ENCODE results near the gene DUSP15.
"Not testable (repeated sequence)": the region's sequence is repeated elsewhere in the genome, so short reads cannot be mapped to it uniquely, and the experiment has no call there.

Gene DUSP15

DNA sequence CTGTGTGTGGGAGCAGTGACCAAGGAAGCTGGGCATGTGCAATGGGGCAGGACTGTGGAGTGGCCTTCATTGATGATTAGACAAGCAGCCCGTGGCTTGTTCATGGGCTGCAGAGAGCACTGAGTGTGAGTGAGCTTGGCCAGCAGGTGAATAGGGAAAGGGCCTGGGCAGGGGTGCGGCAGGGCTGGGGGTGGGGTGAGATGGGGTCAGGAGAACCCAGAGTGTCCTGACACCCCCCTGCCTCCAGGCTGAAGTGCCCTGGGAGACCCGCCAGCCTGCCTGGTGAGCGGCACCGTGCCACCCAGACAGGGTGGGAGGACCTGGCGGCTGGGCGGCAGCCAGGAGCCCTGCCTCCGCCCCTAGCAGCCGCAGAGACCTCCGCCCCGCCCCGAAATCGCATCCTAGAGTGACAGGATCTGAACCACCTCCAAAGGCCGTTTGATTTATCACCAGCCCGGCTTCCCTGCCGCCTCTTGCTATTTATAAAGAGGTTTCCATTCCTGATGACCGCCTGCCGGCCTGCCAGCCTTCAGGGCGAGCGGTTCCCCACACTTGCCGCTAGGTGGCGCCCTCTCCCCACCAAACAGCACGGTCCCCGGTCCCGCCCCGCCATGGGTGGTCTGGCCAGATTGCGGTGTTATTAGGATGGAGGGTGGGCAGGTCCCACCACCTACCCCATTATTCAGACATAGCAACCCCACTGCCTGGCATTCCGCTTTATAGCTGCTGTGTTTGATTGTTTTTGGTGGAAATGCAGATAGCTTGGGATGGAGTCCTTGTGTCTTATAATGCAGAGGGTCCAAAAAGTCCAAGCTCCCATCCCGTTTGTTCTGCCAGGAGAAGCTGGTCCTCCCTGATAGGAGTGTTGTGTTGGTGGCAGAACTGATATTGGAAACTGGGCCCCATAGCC lies 47.7 kb downstream of the DUSP15 start:
- FAIRE-seq (no peak), DNase-seq (ENCODE audit: insufficient read length, low spot score) (peak; percentile 73)
- TF ChIP-seq POLR2A (IDR thresholded peaks at IDR 0.05; ENCODE audit: low read depth, low read length): no peak

DNA sequence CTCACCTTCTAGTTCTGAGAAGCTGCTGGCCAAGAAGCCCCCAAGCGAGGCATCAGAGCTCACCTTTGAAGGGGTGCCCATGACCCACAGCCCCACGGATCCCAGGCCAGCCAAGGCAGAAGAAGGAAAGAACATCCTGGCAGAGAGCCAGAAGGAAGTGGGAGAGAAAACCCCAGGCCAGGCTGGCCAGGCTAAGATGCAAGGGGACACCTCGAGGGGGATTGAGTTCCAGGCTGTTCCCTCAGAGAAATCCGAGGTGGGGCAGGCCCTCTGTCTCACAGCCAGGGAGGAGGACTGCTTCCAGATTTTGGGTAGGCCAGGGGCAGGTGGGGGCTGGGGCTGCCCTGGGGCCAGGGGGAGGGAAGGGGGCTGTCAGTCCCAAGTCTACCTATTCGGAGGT lies 48.9 kb downstream of the DUSP15 start:
- FAIRE-seq (no peak), DNase-seq (ENCODE audit: insufficient read length, low spot score) (no peak)
- no peak for TF ChIP-seq POLR2A (IDR thresholded peaks at IDR 0.05; ENCODE audit: low read depth, low read length)

DNA sequence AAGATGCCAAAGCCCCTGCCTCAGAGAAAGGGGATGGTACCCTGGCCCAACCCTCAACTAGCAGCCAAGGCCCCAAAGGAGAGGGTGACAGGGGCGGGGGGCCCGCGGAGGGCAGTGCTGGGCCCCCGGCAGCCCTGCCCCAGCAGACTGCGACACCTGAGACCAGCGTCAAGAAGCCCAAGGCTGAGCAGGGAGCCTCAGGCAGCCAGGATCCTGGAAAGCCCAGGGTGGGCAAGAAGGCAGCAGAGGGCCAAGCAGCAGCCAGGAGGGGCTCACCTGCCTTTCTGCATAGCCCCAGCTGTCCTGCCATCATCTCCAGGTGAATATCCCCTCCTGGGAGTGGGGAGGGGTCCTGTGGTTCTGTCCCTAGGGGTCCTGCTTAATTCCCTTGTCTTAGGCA lies 50.1 kb downstream of the DUSP15 start:
- FAIRE-seq (no peak), DNase-seq (ENCODE audit: insufficient read length, low spot score) (no peak)
- no peak for TF ChIP-seq POLR2A (IDR thresholded peaks at IDR 0.05; ENCODE audit: low read depth, low read length)

DNA sequence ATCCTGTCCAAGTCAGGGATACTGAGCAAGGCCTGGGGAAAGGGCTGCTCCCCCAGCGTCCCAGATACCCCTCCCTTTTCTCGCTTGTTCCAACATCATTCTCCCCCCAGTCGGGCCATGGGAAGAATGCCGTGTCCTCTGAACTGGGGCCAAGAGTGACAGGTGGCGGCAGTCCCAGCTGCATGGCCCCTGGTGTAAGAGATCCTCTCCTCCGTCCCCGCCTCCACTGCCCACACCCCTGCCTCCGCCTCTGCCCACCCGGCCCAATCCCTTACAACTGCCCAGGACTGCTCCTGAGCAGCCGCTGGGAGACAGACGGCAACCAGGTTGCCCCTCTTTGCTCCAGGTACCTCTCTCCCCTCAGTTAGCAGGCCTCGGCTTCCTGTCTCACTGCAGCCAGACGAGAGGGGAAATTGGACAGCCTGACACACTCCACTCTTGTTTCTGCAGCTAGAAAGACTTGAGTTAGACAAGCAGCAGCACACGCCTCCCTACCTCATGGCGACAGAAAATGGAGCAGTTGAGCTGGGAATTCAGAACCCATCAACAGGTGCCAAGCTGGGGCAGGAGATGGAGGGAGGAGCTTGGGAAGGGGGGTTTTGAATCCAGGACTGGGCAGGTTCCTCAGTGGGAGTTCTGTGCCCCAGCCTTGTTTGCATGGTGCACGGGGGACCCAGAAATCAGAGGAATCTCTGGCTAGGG lies 51.1 kb downstream of the DUSP15 start, which contains the start of gene MYLK2:
TSS of gene MYLK2 (plus strand) at position 274 of the 702 bp plus-strand sequence. CDS start at position 499, 225 bp downstream.
- no peak for TF ChIP-seq POLR2A (IDR thresholded peaks at IDR 0.05; ENCODE audit: low read depth, low read length)
- DNase-seq (ENCODE audit: insufficient read length, low spot score) (no peak), FAIRE-seq (no peak)

DNA sequence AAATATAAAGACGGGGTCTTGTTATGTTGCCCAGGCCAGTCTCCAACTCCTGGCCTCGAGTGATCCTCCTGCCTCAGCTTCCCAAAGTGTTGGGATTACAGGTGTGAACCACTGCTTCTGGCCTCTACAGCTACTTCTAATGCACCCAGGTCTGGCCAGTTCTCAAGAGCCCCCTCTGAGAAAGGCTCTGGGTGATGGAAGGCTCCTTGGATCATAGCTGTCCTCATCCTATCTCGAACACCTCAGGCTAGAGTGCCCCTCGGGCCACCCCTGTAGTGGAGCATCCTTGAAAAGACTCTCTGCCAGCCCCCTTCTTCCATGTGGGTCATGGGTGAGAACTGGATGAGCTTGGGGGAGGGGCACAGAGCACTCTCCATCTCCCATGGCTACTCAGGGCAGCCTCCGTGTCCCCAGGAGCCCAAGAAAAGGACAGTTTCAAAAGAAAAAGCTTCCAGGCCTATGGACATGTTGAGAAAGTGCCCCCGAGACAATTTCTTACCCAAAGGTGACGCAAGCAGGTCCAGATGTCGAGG lies 51.9 kb downstream of the DUSP15 start:
- no peak for TF ChIP-seq POLR2A (IDR thresholded peaks at IDR 0.05; ENCODE audit: low read depth, low read length)
- no peak for DNase-seq (ENCODE audit: insufficient read length, low spot score)

DNA sequence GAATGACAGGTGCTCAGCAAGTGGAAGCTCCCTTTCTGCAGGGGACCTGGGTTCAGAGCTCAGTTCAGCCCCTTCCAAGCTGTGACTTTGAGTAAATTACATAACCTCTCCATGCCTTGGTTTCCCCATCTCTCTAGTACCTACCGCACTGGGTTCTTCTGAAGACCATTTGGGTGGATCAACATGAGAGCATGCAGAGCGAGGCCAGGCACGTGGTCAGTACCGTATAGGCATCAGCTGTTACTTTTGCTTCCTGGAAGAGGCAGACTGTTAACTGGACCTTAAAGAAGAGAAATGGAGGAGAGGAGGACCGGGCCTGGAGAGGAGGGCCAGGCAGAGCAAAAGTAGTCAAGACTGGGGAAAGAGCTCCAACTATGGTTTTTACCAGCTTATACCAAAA lies 52.9 kb downstream of the DUSP15 start:
- FAIRE-seq: no peak
- no peak for TF ChIP-seq POLR2A (IDR thresholded peaks at IDR 0.05; ENCODE audit: low read depth, low read length)

More for the DNA sequence above, 51.9 kb downstream of the DUSP15 start:
- no peak for FAIRE-seq

DNA sequence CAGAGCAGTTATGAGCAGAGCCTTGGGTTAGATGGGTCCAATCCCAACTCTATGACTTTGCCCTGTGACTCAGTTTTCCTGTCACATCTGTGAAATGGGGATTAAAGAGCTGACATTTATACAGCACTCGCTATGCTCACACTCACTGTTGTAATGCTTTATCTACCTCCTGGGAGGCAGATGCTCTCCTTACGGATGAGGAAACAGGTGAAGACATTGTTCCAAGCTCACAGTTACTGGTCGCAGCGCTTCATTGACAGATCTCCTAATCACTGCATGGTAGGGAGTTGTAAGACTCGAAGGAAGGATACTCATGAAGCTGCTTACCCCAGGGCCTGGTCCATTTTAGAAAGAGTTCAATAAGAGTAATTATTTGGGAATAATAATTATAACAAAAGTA lies 54.1 kb downstream of the DUSP15 start:
- DNase-seq (ENCODE audit: insufficient read length, low spot score) (no peak), FAIRE-seq (no peak)
- no peak for TF ChIP-seq POLR2A (IDR thresholded peaks at IDR 0.05; ENCODE audit: low read depth, low read length)

More for the DNA sequence above, 52.9 kb downstream of the DUSP15 start:
- no peak for DNase-seq (ENCODE audit: insufficient read length, low spot score)

DNA sequence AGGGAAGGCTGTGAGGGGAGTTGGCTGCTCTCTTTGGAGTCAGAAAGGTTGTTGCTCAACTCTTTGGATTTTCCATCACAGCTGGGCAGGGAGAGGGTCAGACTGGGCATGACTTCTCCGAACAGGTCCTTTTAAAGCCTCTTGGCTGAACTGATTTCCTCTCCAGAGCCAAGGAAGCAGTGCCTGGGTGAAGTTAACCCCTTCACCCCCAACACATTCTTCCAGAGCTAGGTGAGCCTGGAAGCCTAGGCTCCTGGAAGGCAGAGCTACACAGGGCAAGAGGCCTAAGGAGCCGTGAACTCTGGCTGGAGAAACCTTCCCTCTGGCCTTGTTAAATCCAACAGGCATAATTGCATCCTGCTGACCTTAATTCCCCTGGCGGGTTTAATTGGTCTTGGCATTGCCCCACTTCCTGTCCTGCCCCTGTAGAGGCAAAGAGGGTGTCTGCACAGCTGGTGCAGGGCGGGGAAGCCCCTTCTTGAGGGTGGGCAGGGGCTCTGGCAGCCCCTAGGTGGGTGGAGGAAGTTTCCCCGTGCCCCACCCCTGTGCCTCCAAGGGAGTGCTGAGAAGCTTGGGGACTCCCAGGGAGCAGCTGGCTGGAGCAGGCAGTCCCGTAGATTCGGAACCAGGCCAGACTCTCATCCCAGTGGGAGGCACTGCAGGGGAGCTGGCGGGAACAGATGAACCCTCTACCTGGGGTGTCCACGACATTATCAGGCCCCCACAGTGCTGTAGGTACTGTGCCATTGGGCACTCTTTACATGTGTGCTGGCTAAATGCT lies 54.7 kb downstream of the DUSP15 start:
- DNase-seq (ENCODE audit: insufficient read length, low spot score) (peak; percentile 45), FAIRE-seq (no peak)
- TF ChIP-seq POLR2A (IDR thresholded peaks at IDR 0.05; ENCODE audit: low read depth, low read length): no peak

DNA sequence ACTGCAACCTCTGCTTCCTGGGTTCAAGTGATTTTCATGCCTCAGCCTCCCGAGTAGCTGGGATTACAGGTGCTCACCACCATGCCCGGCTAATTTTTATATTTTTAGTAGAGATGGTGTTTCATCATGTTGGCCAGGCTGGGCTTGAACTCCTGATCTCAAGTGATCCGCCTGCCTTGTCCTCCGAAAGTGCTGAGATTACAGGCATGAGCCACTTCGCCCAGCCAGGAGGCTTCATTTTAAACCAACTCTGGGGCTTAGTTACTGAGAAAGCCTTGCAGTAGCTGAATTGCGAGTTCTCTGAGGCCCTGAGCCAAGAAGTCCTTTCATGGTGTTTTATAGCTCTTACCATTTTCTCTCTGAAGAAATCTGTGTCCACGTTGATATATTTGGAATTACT lies 56.2 kb downstream of the DUSP15 start:
- not testable (repeated sequence) for FAIRE-seq

DNA sequence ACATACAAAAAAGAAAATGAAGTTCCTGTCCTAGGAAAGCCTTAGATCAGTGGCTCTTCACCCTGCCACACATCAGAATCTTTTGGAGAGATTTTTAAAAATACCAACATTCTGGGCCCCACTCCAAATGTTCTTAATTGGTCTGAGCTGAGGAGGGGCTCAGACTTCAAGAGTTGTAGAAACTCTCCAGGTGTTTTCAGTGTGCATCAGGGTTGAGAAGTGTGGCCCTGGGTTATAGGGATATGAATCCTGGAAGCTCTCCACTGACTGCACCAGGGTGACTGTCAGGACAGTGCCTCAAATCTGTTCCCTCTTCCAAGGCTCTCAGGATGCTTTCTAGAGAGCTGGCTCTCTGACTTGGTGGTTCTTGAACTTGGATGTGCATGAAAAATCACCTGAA lies 56.7 kb downstream of the DUSP15 start:
- TF ChIP-seq POLR2A (IDR thresholded peaks at IDR 0.05; ENCODE audit: low read depth, low read length): no peak
- FAIRE-seq: no peak
- DNase-seq (ENCODE audit: insufficient read length, low spot score): no peak

More for the DNA sequence above, 56.2 kb downstream of the DUSP15 start:
- DNase-seq (ENCODE audit: insufficient read length, low spot score): not testable (repeated sequence)

DNA sequence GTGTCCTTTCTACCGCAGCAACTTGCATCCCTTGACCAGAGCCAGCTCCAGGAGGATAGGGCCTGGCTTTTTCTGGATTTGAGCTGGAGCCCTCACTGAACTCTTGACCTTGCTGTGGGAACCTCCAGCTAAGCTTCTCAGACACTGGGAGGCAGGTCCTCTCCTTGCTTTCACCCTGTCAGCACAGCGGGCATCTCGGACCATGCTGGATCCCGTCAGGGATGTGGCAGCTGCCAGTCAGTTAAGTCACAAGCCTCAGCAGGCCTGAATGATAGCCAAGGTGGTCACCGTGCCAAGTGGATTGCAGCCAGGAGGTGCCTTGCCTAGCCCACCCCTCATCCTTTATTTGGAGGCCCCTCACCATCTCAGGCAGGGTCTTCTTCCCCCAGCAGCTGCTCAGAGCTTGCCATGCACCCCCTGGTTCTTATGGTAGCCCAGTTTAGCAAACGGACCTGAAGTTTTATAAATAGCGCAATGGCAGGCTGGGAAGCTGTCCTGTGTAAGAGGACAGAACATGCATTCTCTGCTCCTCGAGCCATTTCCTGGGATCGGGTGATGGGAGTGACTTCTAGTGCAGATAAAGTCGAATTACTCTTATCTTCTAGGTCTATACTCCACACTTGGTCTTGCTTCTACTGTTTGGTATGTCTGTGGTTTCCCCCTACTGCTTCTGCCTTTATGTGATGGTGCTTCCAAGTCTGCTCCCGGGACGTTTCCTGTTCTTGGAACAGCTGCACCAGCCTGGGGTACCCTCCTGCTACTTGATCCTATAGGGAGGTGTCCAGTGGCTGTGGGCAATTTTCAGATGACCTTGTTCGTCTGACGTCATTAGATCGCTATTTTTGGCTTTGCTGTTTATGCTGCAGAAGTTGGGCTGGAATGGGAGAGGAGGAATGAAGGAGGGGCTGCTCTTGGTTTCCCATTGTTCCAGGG lies 58.3 kb downstream of the DUSP15 start:
- peak; percentile 15 for FAIRE-seq
- no peak for TF ChIP-seq POLR2A (IDR thresholded peaks at IDR 0.05; ENCODE audit: low read depth, low read length)
- DNase-seq (ENCODE audit: insufficient read length, low spot score): peak; percentile 62

DNA sequence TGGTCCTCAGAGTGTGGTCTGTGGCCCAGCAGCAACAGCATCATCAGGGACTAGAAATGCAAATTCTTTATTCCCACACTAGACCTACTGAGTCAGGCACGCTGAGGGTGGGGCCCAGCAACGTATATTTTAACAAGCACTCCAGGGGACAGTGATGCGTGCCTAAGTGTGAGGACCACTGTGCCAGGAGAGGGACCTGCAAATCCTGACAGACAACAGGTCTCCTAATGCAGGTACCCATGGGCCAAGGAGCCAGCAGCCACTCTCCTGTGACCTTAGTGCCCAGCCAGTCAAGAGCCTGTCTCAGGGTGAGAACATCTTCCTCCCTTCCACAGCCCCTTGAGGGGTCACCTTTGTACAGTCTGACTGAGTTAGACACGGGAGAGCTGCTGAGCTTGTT lies 59.1 kb downstream of the DUSP15 start:
- DNase-seq (ENCODE audit: insufficient read length, low spot score) (no peak), FAIRE-seq (no peak)
- no peak for TF ChIP-seq POLR2A (IDR thresholded peaks at IDR 0.05; ENCODE audit: low read depth, low read length)

Measured in H54 (cell line).